ENCODE measurements around the gene DDX39B. TPM values are rescaled to one million over a fixed set of nuclear protein-coding genes. Genes with fewer than 3 reads are reported as not detected.

The DDX39B gene
- total and polyA plus RNA-seq, 2 of the 4 experiments (the other 2 are of a cell fraction) = 371 to 796 TPM

DNA sequence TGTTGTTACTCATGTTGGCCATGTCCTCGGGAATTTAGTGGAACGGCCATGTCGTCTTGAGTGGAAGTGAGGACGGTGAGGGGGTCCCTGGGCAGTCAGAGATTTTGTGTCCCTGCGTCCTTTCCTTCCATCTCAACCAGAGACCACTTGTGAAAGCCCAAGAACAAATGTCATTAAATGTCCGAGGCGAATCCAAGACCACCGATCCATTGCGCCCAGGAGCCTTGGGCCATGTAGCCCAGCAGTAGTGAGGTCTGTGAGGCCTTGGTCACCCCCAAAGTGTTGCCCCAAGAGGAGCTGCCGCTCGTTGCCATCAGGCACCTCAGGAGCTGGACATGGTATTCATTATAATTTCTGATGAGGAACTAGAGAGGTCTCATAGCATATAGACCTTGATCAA is 61.2 kb downstream of the DDX39B start:
- ChIA-PET CTCF (no interaction called here), POLR2A (ENCODE audit: unreplicated experiment) (no interaction called here)
- Histone ChIP-seq H3K9me3 (ENCODE audit: control insufficient read depth, insufficient read depth, low read length) (no peaks in the 10 kb centered on the region), H4K8ac (ENCODE audit: low read depth in 2 of 2, low read length in 2 of 2) (no peak overlapping the region), H3K79me1 (ENCODE audit: low read depth in 1 of 2, low read length in 2 of 2) (0 out of 4 replicates have a peak, but pooled peaks cover 0 to 4% of the 10 kb centered on the region in 2 experiments), H2BK5ac (ENCODE audit: low read depth, low read length, poor library complexity, severe bottlenecking) (no peak overlapping the region), H2BK20ac (ENCODE audit: low read depth, low read length) (no peak overlapping the region), H2AK9ac (replicated peaks; ENCODE audit: low read depth, low read length, poor library complexity) (no peak overlapping the region), H3K4ac (ENCODE audit: low read depth, low read length) (no peak overlapping the region), H2AK5ac (ENCODE audit: low read depth, low read length) (no peak overlapping the region), H3K4me3 (ENCODE audit: insufficient read depth, low read depth, low read length) (no peak overlapping the region), H3K14ac (replicated peaks; ENCODE audit: low read depth, low read length) (no peak overlapping the region), H4K5ac (ENCODE audit: low read depth, low read length) (no peak overlapping the region), H3K9ac (ENCODE audit: low read depth, low read length) (no peak overlapping the region), H2BK120ac (ENCODE audit: low read depth, low read length) (no peak overlapping the region), H3K36me3 (ENCODE audit: control insufficient read depth, insufficient read depth, low read length) (no peaks in the 10 kb centered on the region), H3K4me2 (ENCODE audit: low read depth, low read length) (no peak overlapping the region), H3K18ac (ENCODE audit: low read depth, low read length) (no peak overlapping the region), H3K56ac (ENCODE audit: extremely low read depth, insufficient read depth, low read length) (no peak overlapping the region), H2AFZ (replicated peaks; ENCODE audit: low read length, poor library complexity) (no peak overlapping the region), H3K9me1 (ENCODE audit: insufficient read depth, low read length) (no peaks in the 10 kb centered on the region), H3K4me1 (ENCODE audit: control insufficient read depth, insufficient read depth, low read length) (peaks cover 2% of the 10 kb centered on the region; the same call in 1 of the 2 replicates), H4K20me1 (ENCODE audit: insufficient read depth, low read length) (no peaks in the 10 kb centered on the region; the same call in 1 of the 2 replicates), H3K27me3 (ENCODE audit: control insufficient read depth, insufficient read depth, low read length) (peaks cover 25% of the 10 kb centered on the region), H2BK15ac (ENCODE audit: low read depth, low read length) (no peak overlapping the region), H3K27ac (ENCODE audit: insufficient read depth, low read length) (no peak overlapping the region), H3K23ac (ENCODE audit: low read depth, low read length) (no peak overlapping the region), H4K91ac (ENCODE audit: insufficient read depth, low read depth, low read length) (no peak overlapping the region)
- ATAC-seq (ENCODE audit: low read depth) = no peak
- no peak for DNase-seq
- no TSS peak for BruUV-seq (replicated peaks)
- dilution Hi-C loops (cut with HindIII; ENCODE audit: low sequenced_read_pairs, unreplicated experiment) (no loop called here), intact Hi-C loops (cut with micrococcal nuclease) (no loop called here), in situ Hi-C loops (cut with MboI; ENCODE audit: low sequenced_read_pairs) (no loop called here)
- TF ChIP-seq SMC3 (IDR thresholded peaks at IDR 0.05; ENCODE audit: low read depth, low read length) (no peak), CHD1 (IDR thresholded peaks at IDR 0.05; ENCODE audit: low read depth, low read length) (no peak), RAD21 (IDR thresholded peaks at IDR 0.05; ENCODE audit: low read length) (no peak), FOS (IDR thresholded peaks at IDR 0.05; ENCODE audit: low read depth, low read length) (no peak), NFE2L2 (IDR thresholded peaks at IDR 0.05; ENCODE audit: low read depth, low read length) (no peak), CEBPB (IDR thresholded peaks at IDR 0.05; ENCODE audit: low read depth, low read length) (no peak)
- TF ChIP-seq, protein P1, sequence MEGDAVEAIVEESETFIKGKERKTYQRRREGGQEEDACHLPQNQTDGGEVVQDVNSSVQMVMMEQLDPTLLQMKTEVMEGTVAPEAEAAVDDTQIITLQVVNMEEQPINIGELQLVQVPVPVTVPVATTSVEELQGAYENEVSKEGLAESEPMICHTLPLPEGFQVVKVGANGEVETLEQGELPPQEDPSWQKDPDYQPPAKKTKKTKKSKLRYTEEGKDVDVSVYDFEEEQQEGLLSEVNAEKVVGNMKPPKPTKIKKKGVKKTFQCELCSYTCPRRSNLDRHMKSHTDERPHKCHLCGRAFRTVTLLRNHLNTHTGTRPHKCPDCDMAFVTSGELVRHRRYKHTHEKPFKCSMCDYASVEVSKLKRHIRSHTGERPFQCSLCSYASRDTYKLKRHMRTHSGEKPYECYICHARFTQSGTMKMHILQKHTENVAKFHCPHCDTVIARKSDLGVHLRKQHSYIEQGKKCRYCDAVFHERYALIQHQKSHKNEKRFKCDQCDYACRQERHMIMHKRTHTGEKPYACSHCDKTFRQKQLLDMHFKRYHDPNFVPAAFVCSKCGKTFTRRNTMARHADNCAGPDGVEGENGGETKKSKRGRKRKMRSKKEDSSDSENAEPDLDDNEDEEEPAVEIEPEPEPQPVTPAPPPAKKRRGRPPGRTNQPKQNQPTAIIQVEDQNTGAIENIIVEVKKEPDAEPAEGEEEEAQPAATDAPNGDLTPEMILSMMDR (conservative IDR thresholded peaks at IDR 0.05; ENCODE audit: low read depth, low read length) = no peak
- 79% methylated on average over 2 of the region's 11 CpGs; no CpG with 5 or more reads in 1 of the 2 experiments for WGBS, 2 experiments (ENCODE audit: extremely low coverage in 2 of 2, insufficient read length in 1 of 2)

Small RNA genes lying within 50 kb of the gene (microRNA-seq; reads per million reads assigned to microRNA genes)
- gene AL663061.1 (ENCODE audit: insufficient read depth, insufficient read length) (not detected), gene RF00019 (ENCODE audit: insufficient read depth, insufficient read length) (not detected), gene SNORD117 (ENCODE audit: insufficient read depth, insufficient read length) (75.4 reads per million, percentile 79 among the genes with 10 or more reads in this experiment), gene SNORD84 (ENCODE audit: insufficient read depth, insufficient read length) (not detected)

Small RNA genes lying within 50 kb of the gene (small RNA-seq; reads per million reads assigned to genes)
- gene AL663061.1 = 0 reads per million in 5 experiments
- 0 reads per million in 5 experiments for gene RF00019
- gene SNORD117 = 3.0 to 124 (median 29.1) reads per million in 5 experiments
- gene SNORD84 = 0 reads per million in 5 experiments

Other genes with a start within 250 kb of the DDX39B start
- gene HLA-B, start 184.8 kb downstream of the DDX39B start, total RNA-seq (2012; rRNA removed) = 41.7 and 44.1 TPM in 2 replicates
- 259 and 309 TPM in 2 replicates for gene HLA-B, start 184.8 kb downstream of the DDX39B start, polyA plus RNA-seq (2012; rRNA removed)
- gene MICA, start 138.4 kb downstream of the DDX39B start, total RNA-seq (2012; rRNA removed) = 52.2 and 55.9 TPM in 2 replicates
- 67.7 and 72.8 TPM in 2 replicates for gene MICA, start 138.4 kb downstream of the DDX39B start, polyA plus RNA-seq (2012; rRNA removed)
- gene MICB, start 43.9 kb downstream of the DDX39B start, total RNA-seq (2012; rRNA removed) = 11.1 and 11.7 TPM in 2 replicates
- gene MICB, start 43.9 kb downstream of the DDX39B start, polyA plus RNA-seq (2012; rRNA removed) = 9.6 and 9.9 TPM in 2 replicates
- not detected in 2 replicates for gene MCCD1, start 13.0 kb downstream of the DDX39B start, total RNA-seq (2012; rRNA removed)
- not detected in 2 replicates for gene MCCD1, start 13.0 kb downstream of the DDX39B start, polyA plus RNA-seq (2012; rRNA removed)
- gene ATP6V1G2, start 4.6 kb upstream of the DDX39B start, total RNA-seq (2012; rRNA removed) = 1.4 and 3.1 TPM in 2 replicates
- 4.8 and 6.5 TPM in 2 replicates for gene ATP6V1G2, start 4.6 kb upstream of the DDX39B start, polyA plus RNA-seq (2012; rRNA removed)
- gene NFKBIL1, start 5.6 kb upstream of the DDX39B start, total RNA-seq (2012; rRNA removed) = 10.0 and 10.8 TPM in 2 replicates
- gene NFKBIL1, start 5.6 kb upstream of the DDX39B start, polyA plus RNA-seq (2012; rRNA removed) = 7.8 and 9.5 TPM in 2 replicates
- not detected in 2 replicates for gene LTA, start 30.3 kb upstream of the DDX39B start, total RNA-seq (2012; rRNA removed)
- not detected in 2 replicates for gene LTA, start 30.3 kb upstream of the DDX39B start, polyA plus RNA-seq (2012; rRNA removed)
- gene TNF, start 33.6 kb upstream of the DDX39B start, total RNA-seq (2012; rRNA removed) = not detected in 2 replicates
- not detected in 2 replicates for gene TNF, start 33.6 kb upstream of the DDX39B start, polyA plus RNA-seq (2012; rRNA removed)
- not detected in 2 replicates for gene LTB, start 40.4 kb upstream of the DDX39B start, total RNA-seq (2012; rRNA removed)
- not detected in 2 replicates for gene LTB, start 40.4 kb upstream of the DDX39B start, polyA plus RNA-seq (2012; rRNA removed)
- not detected in 2 replicates for gene LST1, start 44.3 kb upstream of the DDX39B start, total RNA-seq (2012; rRNA removed)
- gene LST1, start 44.3 kb upstream of the DDX39B start, polyA plus RNA-seq (2012; rRNA removed) = not detected in 2 replicates
- gene NCR3, start 51.0 kb upstream of the DDX39B start, total RNA-seq (2012; rRNA removed) = not detected in 2 replicates
- gene NCR3, start 51.0 kb upstream of the DDX39B start, polyA plus RNA-seq (2012; rRNA removed) = not detected in 2 replicates
- gene AIF1, start 73.2 kb upstream of the DDX39B start, total RNA-seq (2012; rRNA removed) = not detected in 2 replicates
- gene AIF1, start 73.2 kb upstream of the DDX39B start, polyA plus RNA-seq (2012; rRNA removed) = not detected in 2 replicates
- 7.7 and 8.1 TPM in 2 replicates for gene PRRC2A, start 78.7 kb upstream of the DDX39B start, total RNA-seq (2012; rRNA removed)
- 88.6 and 101 TPM in 2 replicates for gene PRRC2A, start 78.7 kb upstream of the DDX39B start, polyA plus RNA-seq (2012; rRNA removed)
- 40.7 and 41.4 TPM in 2 replicates for gene BAG6, start 110.7 kb upstream of the DDX39B start, total RNA-seq (2012; rRNA removed)
- 134 and 151 TPM in 2 replicates for gene BAG6, start 110.7 kb upstream of the DDX39B start, polyA plus RNA-seq (2012; rRNA removed)
- 0.83 and 1.4 TPM in 2 replicates for gene APOM, start 113.9 kb upstream of the DDX39B start, total RNA-seq (2012; rRNA removed)
- 3.5 and 3.8 TPM in 2 replicates for gene APOM, start 113.9 kb upstream of the DDX39B start, polyA plus RNA-seq (2012; rRNA removed)
- gene C6orf47, start 118.8 kb upstream of the DDX39B start, total RNA-seq (2012; rRNA removed) = 13.1 and 14.2 TPM in 2 replicates
- gene C6orf47, start 118.8 kb upstream of the DDX39B start, polyA plus RNA-seq (2012; rRNA removed) = 8.9 and 9.0 TPM in 2 replicates
- 6.1 and 7.2 TPM in 2 replicates for gene GPANK1, start 123.0 kb upstream of the DDX39B start, total RNA-seq (2012; rRNA removed)
- 13.8 and 16.7 TPM in 2 replicates for gene GPANK1, start 123.0 kb upstream of the DDX39B start, polyA plus RNA-seq (2012; rRNA removed)
- gene CSNK2B, start 124.1 kb upstream of the DDX39B start, total RNA-seq (2012; rRNA removed) = 218 and 240 TPM in 2 replicates
- gene CSNK2B, start 124.1 kb upstream of the DDX39B start, polyA plus RNA-seq (2012; rRNA removed) = 178 and 194 TPM in 2 replicates
- gene LY6G5B, start 128.0 kb upstream of the DDX39B start, total RNA-seq (2012; rRNA removed) = 1.9 and 2.2 TPM in 2 replicates
- gene LY6G5B, start 128.0 kb upstream of the DDX39B start, polyA plus RNA-seq (2012; rRNA removed) = 10.2 and 13.6 TPM in 2 replicates
- 0.18 TPM in 1 of 2 replicates, not detected in the other for gene LY6G5C, start 139.1 kb upstream of the DDX39B start, total RNA-seq (2012; rRNA removed)
- 2.0 and 2.1 TPM in 2 replicates for gene LY6G5C, start 139.1 kb upstream of the DDX39B start, polyA plus RNA-seq (2012; rRNA removed)
- 30.3 and 35.1 TPM in 2 replicates for gene ABHD16A, start 161.3 kb upstream of the DDX39B start, total RNA-seq (2012; rRNA removed)
- 31.5 and 34.6 TPM in 2 replicates for gene ABHD16A, start 161.3 kb upstream of the DDX39B start, polyA plus RNA-seq (2012; rRNA removed)
- gene LY6G6F, start 164.9 kb upstream of the DDX39B start, total RNA-seq (2012; rRNA removed) = not detected in 2 replicates
- not detected in 2 replicates for gene LY6G6F, start 164.9 kb upstream of the DDX39B start, polyA plus RNA-seq (2012; rRNA removed)
- gene LY6G6D, start 173.3 kb upstream of the DDX39B start, total RNA-seq (2012; rRNA removed) = not detected in 2 replicates
- not detected in 2 replicates for gene LY6G6D, start 173.3 kb upstream of the DDX39B start, polyA plus RNA-seq (2012; rRNA removed)
- gene LY6G6C, start 179.7 kb upstream of the DDX39B start, total RNA-seq (2012; rRNA removed) = not detected in 2 replicates
- gene LY6G6C, start 179.7 kb upstream of the DDX39B start, polyA plus RNA-seq (2012; rRNA removed) = not detected in 2 replicates
- gene MPIG6B, start 181.4 kb upstream of the DDX39B start, total RNA-seq (2012; rRNA removed) = not detected in 2 replicates
- gene MPIG6B, start 181.4 kb upstream of the DDX39B start, polyA plus RNA-seq (2012; rRNA removed) = not detected in 2 replicates
- gene DDAH2, start 187.3 kb upstream of the DDX39B start, total RNA-seq (2012; rRNA removed) = 40.0 and 40.7 TPM in 2 replicates
- gene DDAH2, start 187.3 kb upstream of the DDX39B start, polyA plus RNA-seq (2012; rRNA removed) = 57.9 and 58.4 TPM in 2 replicates
- 992 and 1,185 TPM in 2 replicates for gene CLIC1, start 194.5 kb upstream of the DDX39B start, total RNA-seq (2012; rRNA removed)
- 692 and 706 TPM in 2 replicates for gene CLIC1, start 194.5 kb upstream of the DDX39B start, polyA plus RNA-seq (2012; rRNA removed)
- gene MSH5, start 198.0 kb upstream of the DDX39B start, total RNA-seq (2012; rRNA removed) = 4.7 and 5.6 TPM in 2 replicates
- gene MSH5, start 198.0 kb upstream of the DDX39B start, polyA plus RNA-seq (2012; rRNA removed) = 14.5 and 15.7 TPM in 2 replicates
- not detected in 2 replicates for gene SAPCD1, start 220.7 kb upstream of the DDX39B start, total RNA-seq (2012; rRNA removed)
- 2.2 and 2.3 TPM in 2 replicates for gene SAPCD1, start 220.7 kb upstream of the DDX39B start, polyA plus RNA-seq (2012; rRNA removed)
- under 0.01 and 0.28 TPM in 2 replicates for gene VWA7, start 235.3 kb upstream of the DDX39B start, total RNA-seq (2012; rRNA removed)
- gene VWA7, start 235.3 kb upstream of the DDX39B start, polyA plus RNA-seq (2012; rRNA removed) = 1.0 and 1.4 TPM in 2 replicates